ENCODE data around the gene CACNA2D2.

DNA sequence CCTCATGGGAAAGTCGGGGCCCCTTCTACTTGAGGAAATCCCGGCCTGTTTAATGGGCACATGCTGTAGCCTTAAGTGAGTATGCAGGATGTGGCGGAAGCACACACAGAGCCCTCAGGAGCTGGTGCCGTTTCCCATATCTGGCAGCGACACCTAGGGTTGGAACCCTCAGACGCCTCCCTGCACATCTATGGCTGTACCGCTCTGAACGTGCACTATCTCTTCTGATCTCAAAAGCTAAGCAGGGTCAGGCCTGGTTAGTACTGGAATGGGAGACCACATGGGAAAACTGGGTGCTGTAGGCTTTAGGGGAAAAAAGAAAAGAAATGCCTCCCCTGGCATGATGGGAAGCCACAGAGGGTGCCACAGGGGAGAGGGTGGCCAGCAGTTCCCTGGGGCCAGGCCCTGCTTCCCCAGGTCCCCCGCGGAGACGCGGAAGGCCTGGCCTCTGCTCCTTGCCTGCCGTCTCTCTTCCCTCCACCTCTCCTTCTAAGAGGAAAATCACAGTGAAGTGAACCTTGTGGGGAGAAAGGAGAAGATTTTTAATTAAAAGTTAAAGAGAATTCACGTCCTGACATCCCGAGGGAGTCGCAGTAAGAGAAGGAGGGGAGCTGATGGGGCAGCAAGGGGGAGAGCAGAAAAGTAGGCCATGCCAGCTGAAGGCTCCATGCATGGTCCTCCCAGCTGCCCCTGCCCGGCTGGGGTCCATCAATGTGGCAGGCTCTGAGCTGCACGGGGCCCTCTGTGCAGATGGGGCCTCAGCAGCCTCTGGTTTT, 83.7 kb downstream of the CACNA2D2 start:
- TF ChIP-seq, protein P1, sequence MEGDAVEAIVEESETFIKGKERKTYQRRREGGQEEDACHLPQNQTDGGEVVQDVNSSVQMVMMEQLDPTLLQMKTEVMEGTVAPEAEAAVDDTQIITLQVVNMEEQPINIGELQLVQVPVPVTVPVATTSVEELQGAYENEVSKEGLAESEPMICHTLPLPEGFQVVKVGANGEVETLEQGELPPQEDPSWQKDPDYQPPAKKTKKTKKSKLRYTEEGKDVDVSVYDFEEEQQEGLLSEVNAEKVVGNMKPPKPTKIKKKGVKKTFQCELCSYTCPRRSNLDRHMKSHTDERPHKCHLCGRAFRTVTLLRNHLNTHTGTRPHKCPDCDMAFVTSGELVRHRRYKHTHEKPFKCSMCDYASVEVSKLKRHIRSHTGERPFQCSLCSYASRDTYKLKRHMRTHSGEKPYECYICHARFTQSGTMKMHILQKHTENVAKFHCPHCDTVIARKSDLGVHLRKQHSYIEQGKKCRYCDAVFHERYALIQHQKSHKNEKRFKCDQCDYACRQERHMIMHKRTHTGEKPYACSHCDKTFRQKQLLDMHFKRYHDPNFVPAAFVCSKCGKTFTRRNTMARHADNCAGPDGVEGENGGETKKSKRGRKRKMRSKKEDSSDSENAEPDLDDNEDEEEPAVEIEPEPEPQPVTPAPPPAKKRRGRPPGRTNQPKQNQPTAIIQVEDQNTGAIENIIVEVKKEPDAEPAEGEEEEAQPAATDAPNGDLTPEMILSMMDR (IDR thresholded peaks at IDR 0.05) = no peak
- TF ChIP-seq POLR2A (IDR thresholded peaks at IDR 0.05) (no peak), EP300 (IDR thresholded peaks at IDR 0.05) (no peak)
